ENCODE measurements around the gene CORO7. TPM values are rescaled to one million over a fixed set of nuclear protein-coding genes. Genes with fewer than 3 reads are reported as not detected.

The CORO7 gene
- total RNA-seq, 1 experiment from 2014 or later: 14.3 TPM

DNA sequence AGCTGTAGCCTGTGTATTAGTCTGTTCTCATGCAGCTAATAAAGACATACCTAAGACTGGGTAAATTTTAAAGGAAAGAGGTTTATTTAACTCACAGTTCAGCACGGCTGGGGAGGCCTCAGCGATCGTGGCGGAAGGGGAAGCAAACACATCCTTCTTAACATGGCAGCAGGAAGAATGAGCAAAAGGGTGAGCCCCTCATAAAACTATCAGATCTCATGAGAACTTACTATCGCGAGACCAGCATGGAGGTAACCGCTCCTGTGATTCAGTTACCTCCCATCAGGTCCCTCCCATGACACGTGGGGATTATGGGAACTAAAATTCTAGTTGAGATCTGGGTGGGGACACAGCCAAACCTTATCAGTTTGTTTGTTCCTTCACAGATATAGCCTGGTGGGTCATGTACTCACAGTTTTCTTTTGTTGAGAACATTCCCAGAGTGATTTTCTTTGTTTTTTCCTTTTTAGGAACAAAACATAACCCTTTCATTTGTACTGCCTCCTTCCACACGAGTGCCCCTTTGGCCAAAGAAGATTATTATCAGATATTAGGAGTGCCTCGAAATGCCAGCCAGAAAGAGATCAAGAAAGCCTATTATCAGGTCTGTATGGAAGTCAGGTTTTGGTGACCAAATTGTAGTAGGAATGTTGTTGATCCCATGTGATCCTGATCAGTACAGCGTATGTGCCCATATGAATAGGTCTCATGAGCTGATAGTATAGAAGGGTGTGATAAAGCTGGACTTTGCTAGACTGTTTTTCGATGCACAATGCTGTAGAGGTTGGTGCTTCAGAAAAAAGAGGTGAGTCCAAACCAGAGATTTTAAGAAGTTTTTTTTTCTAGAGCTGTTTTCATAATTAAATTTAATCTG is 17.8 kb upstream of the CORO7 start:
- H3K9me2 ChIP-seq (replicated peaks; ENCODE audit: low read length): no peaks in the 10 kb centered on the region
- no peak overlapping the region for H3K4me3 ChIP-seq (ENCODE audit: low read length)
- intact Hi-C loops (cut with micrococcal nuclease): no loop called here
- ChIA-PET POLR2A (ENCODE audit: unreplicated experiment) (no interaction called here), CTCF (no interaction called here)
- BruUV-seq (replicated peaks): no TSS peak
- peaks cover 50% of the 10 kb centered on the region for H3K79me2 ChIP-seq (ENCODE audit: low read length)
- DNase-seq (no peak), ATAC-seq (no peak)
- no peak overlapping the region for H2AFZ ChIP-seq (ENCODE audit: low read length)
- no peaks in the 10 kb centered on the region for H4K20me1 ChIP-seq (ENCODE audit: low read length)
- H3K9ac ChIP-seq (ENCODE audit: low read length): no peak overlapping the region
- no peaks in the 10 kb centered on the region for H3K27me3 ChIP-seq (ENCODE audit: low read length)
- H3K36me3 ChIP-seq (ENCODE audit: low read depth, low read length): peaks cover 39% of the 10 kb centered on the region
- no peaks in the 10 kb centered on the region for H3K9me3 ChIP-seq (ENCODE audit: low read length)
- TF ChIP-seq EZH2phosphoT487 (IDR thresholded peaks at IDR 0.05; ENCODE audit: borderline replicate concordance, low read length) (no peak), CTCF (conservative IDR thresholded peaks at IDR 0.05; ENCODE audit: low read depth, low read length) (no peak), EZH2 (IDR thresholded peaks at IDR 0.05; ENCODE audit: low read length, unreplicated experiment) (no peak)
- 0 out of 2 replicates have a peak, but pooled peaks cover 2% of the 10 kb centered on the region for H3K4me1 ChIP-seq (ENCODE audit: insufficient read depth, low read length)
- H3F3A ChIP-seq (ENCODE audit: low read length, unreplicated experiment): no peaks in the 10 kb centered on the region
- H3K4me2 ChIP-seq (ENCODE audit: low read length): no peak overlapping the region
- no peak overlapping the region for H3K27ac ChIP-seq (ENCODE audit: low read length)

DNA sequence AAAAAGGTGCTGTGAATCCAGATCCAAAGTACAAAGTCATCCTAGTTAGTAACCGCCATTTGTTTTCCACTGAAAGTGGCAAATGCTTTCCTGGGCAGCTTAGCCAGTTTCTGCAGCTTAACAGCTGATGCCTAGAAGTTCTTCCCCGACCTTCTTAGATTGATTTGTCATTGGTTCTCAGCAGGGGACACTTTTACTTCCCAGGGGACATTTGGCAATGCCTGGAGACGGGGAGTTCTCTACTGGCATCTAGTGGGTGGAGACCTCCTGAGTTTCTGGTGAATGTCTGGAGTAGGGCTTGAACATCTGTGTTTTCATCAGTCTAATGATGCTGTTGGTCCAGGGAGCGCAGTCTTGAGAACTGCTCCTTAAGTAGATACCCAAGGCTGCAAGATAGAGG is 16.8 kb upstream of the CORO7 start:
- Histone ChIP-seq H2AFZ (ENCODE audit: low read length) (no peak overlapping the region), H3K4me3 (ENCODE audit: low read length) (no peak overlapping the region), H3K9ac (ENCODE audit: low read length) (no peak overlapping the region), H3K4me1 (ENCODE audit: insufficient read depth, low read length) (0 out of 2 replicates have a peak, but pooled peaks cover 4% of the 10 kb centered on the region), H3K9me2 (replicated peaks; ENCODE audit: low read length) (no peaks in the 10 kb centered on the region), H3K36me3 (ENCODE audit: low read depth, low read length) (peaks cover 36% of the 10 kb centered on the region), H3K9me3 (ENCODE audit: low read length) (no peaks in the 10 kb centered on the region), H4K20me1 (ENCODE audit: low read length) (no peaks in the 10 kb centered on the region), H3K27ac (ENCODE audit: low read length) (no peak overlapping the region), H3F3A (ENCODE audit: low read length, unreplicated experiment) (no peaks in the 10 kb centered on the region), H3K4me2 (ENCODE audit: low read length) (no peak overlapping the region), H3K79me2 (ENCODE audit: low read length) (peaks cover 56% of the 10 kb centered on the region), H3K27me3 (ENCODE audit: low read length) (no peaks in the 10 kb centered on the region)
- BruUV-seq (replicated peaks): no TSS peak
- no peak for TF ChIP-seq EZH2phosphoT487 (IDR thresholded peaks at IDR 0.05; ENCODE audit: borderline replicate concordance, low read length)
- no peak for TF ChIP-seq CTCF (conservative IDR thresholded peaks at IDR 0.05; ENCODE audit: low read depth, low read length)
- TF ChIP-seq EZH2 (IDR thresholded peaks at IDR 0.05; ENCODE audit: low read length, unreplicated experiment): no peak
- intact Hi-C loops (cut with micrococcal nuclease): no loop called here
- POLR2A ChIA-PET (ENCODE audit: unreplicated experiment): no interaction called here
- DNase-seq (no peak), ATAC-seq (no peak)
- CTCF ChIA-PET: no interaction called here

- peaks cover 14% of the 10 kb centered on the region; the same call in 1 of the 2 replicates for H3K4me1 ChIP-seq (ENCODE audit: insufficient read depth, low read length)
- no peak overlapping the region for H3K9ac ChIP-seq (ENCODE audit: low read length)
- no peak overlapping the region for H2AFZ ChIP-seq (ENCODE audit: low read length)
- no peak overlapping the region for H3K27ac ChIP-seq (ENCODE audit: low read length)
- no peak overlapping the region for H3K4me3 ChIP-seq (ENCODE audit: low read length)
- intact Hi-C loops (cut with micrococcal nuclease): no loop called here
- DNase-seq: no peak
- ChIA-PET POLR2A (ENCODE audit: unreplicated experiment) (no interaction called here), CTCF (no interaction called here)
- TF ChIP-seq EZH2 (IDR thresholded peaks at IDR 0.05; ENCODE audit: low read length, unreplicated experiment) (no peak), EZH2phosphoT487 (IDR thresholded peaks at IDR 0.05; ENCODE audit: borderline replicate concordance, low read length) (no peak), CTCF (conservative IDR thresholded peaks at IDR 0.05; ENCODE audit: low read depth, low read length) (no peak)
- H3K9me2 ChIP-seq (replicated peaks; ENCODE audit: low read length): no peaks in the 10 kb centered on the region
- H3K9me3 ChIP-seq (ENCODE audit: low read length): no peaks in the 10 kb centered on the region
- peaks cover 28% of the 10 kb centered on the region for H3K36me3 ChIP-seq (ENCODE audit: low read depth, low read length)
- H3K79me2 ChIP-seq (ENCODE audit: low read length): peaks cover 72% of the 10 kb centered on the region
- no peaks in the 10 kb centered on the region for H4K20me1 ChIP-seq (ENCODE audit: low read length)
- ATAC-seq: no peak
- H3K27me3 ChIP-seq (ENCODE audit: low read length): no peaks in the 10 kb centered on the region
- H3K4me2 ChIP-seq (ENCODE audit: low read length): no peak overlapping the region
- no TSS peak for BruUV-seq (replicated peaks)
- no peaks in the 10 kb centered on the region for H3F3A ChIP-seq (ENCODE audit: low read length, unreplicated experiment)
Observed at GRCh38 chr16:4431023-4431422, 14.6 kb upstream of the CORO7 start.
